IMR-90 (cell line): ENCODE data around the gene SRSF2. TPM values are rescaled to one million over a fixed set of nuclear protein-coding genes. Genes with fewer than 3 reads are reported as not detected.

Source experiments
- ATAC-seq: fragments of 200-7000 bp; cut with Tn5 transposase; 2 replicates; pipeline ENCODE4 v1.9.1; 2020; ENCODE audit warnings: low read depth, mild to moderate bottlenecking, moderate library complexity
- BruUV-seq: library from RNA; stranded (reverse); fragments of 400-500 nt; replicated peaks from 2 replicates; lab custom pipeline; 2021; lab: Mats Ljungman, UMichigan
- CTCF ChIA-PET: fragments of 300-600 bp; formaldehyde crosslinking; extraction: SDS; loops from one replicate; lab custom pipeline; 2021; ENCODE audit warnings: antibody characterized with exemption; lab: Yijun Ruan, JAX
- POLR2A ChIA-PET: fragments of 300-600 bp; sonication (Branson Sonifier 250); formaldehyde crosslinking; loops from one replicate; lab custom pipeline; 2022; ENCODE audit warnings: antibody characterized with exemption; ENCODE audit not compliant: unreplicated experiment; lab: Charles Lee
- DNase-seq: peaks from one replicate; pipeline ENCODE4 v3.0.0; 2013
- H2AFZ ChIP-seq: replicated peaks from 2 replicates; pipeline ENCODE3; 2013; ENCODE audit warnings: low read length, mild to moderate bottlenecking; ENCODE audit not compliant: poor library complexity
- H2AK5ac ChIP-seq: 2 replicates; pipeline ENCODE4 v1.6.1; 2013; ENCODE audit warnings: low read depth, low read length, inconsistent platforms
- H2AK9ac ChIP-seq: replicated peaks from 2 replicates; pipeline ENCODE3; 2013; ENCODE audit warnings: mild to moderate bottlenecking, low read depth, low read length, moderate library complexity; ENCODE audit not compliant: poor library complexity
- H2BK120ac ChIP-seq: 2 replicates; pipeline ENCODE4 v1.6.1; 2013; ENCODE audit warnings: low read depth, low read length, inconsistent platforms
- H2BK15ac ChIP-seq: 3 replicates; pipeline ENCODE4 v1.6.1; 2013; ENCODE audit warnings: low read depth, low read length, inconsistent platforms
- H2BK20ac ChIP-seq: 2 replicates; pipeline ENCODE4 v1.6.1; 2013; ENCODE audit warnings: low read depth, mild to moderate bottlenecking, inconsistent platforms, low read length, moderate library complexity
- H2BK5ac ChIP-seq: 2 replicates; pipeline ENCODE4 v1.6.1; 2013; ENCODE audit warnings: mild to moderate bottlenecking, low read depth, low read length, inconsistent platforms; ENCODE audit not compliant: poor library complexity, severe bottlenecking
- H3K14ac ChIP-seq: replicated peaks from 2 replicates; pipeline ENCODE4 v1.6.1; 2013; ENCODE audit warnings: low read depth, low read length, inconsistent platforms
- H3K18ac ChIP-seq: 2 replicates; pipeline ENCODE4 v1.6.1; 2013; ENCODE audit warnings: low read depth, low read length, control low read depth
- H3K23ac ChIP-seq: 2 replicates; pipeline ENCODE4 v1.6.1; 2013; ENCODE audit warnings: low read depth, low read length, inconsistent platforms
- H3K27ac ChIP-seq: 2 replicates; pipeline ENCODE4 v1.5.1; 2013; ENCODE audit warnings: mild to moderate bottlenecking, control low read depth, low read length; ENCODE audit not compliant: insufficient read depth
- H3K27me3 ChIP-seq: 2 replicates; pipeline ENCODE4 v1.6.1; 2013; ENCODE audit warnings: low read length; ENCODE audit not compliant: control insufficient read depth, insufficient read depth
- H3K36me3 ChIP-seq: 2 replicates; pipeline ENCODE4 v1.6.1; 2013; ENCODE audit warnings: low read length, mixed read lengths; ENCODE audit not compliant: control insufficient read depth, insufficient read depth
- H3K4ac ChIP-seq: 2 replicates; pipeline ENCODE4 v1.6.1; 2013; ENCODE audit warnings: low read depth, low read length, inconsistent platforms
- H3K4me1 ChIP-seq: 2 replicates; pipeline ENCODE4 v1.6.1; 2013; ENCODE audit warnings: low read length, mixed read lengths; ENCODE audit not compliant: control insufficient read depth, insufficient read depth
- H3K4me2 ChIP-seq: 2 replicates; pipeline ENCODE4 v1.6.1; 2013; ENCODE audit warnings: low read depth, mild to moderate bottlenecking, control low read depth, low read length, moderate library complexity
- H3K4me3 ChIP-seq: 2 replicates; pipeline ENCODE4 v1.5.1; 2013; ENCODE audit warnings: low read depth, mild to moderate bottlenecking, control low read depth, low read length, moderate library complexity; ENCODE audit not compliant: insufficient read depth
- H3K56ac ChIP-seq: 2 replicates; pipeline ENCODE4 v1.6.1; 2013; ENCODE audit warnings: low read length, inconsistent platforms; ENCODE audit not compliant: insufficient read depth; ENCODE audit errors: extremely low read depth
- H3K79me1 ChIP-seq, 2 experiments: 2 replicates each; pipeline ENCODE4 v1.6.1; 2013; ENCODE audit warnings: low read length in 2 of 2, inconsistent platforms in 1 of 2, low read depth in 1 of 2
- H3K9ac ChIP-seq: 2 replicates; pipeline ENCODE4 v1.6.1; 2013; ENCODE audit warnings: low read depth, low read length, control low read depth
- H3K9me1 ChIP-seq: 2 replicates; pipeline ENCODE4 v1.6.1; 2013; ENCODE audit warnings: low read length, inconsistent platforms; ENCODE audit not compliant: insufficient read depth
- H3K9me3 ChIP-seq: 2 replicates; pipeline ENCODE4 v1.6.1; 2013; ENCODE audit warnings: low read length; ENCODE audit not compliant: control insufficient read depth, insufficient read depth
- H4K20me1 ChIP-seq: 2 replicates; pipeline ENCODE4 v1.6.1; 2013; ENCODE audit warnings: low read length, inconsistent platforms; ENCODE audit not compliant: insufficient read depth
- H4K5ac ChIP-seq: 2 replicates; pipeline ENCODE4 v1.6.1; 2013; ENCODE audit warnings: mild to moderate bottlenecking, low read depth, low read length, control low read depth
- H4K8ac ChIP-seq, 2 experiments: 2 replicates each; pipeline ENCODE4 v1.6.1; 2013; ENCODE audit warnings: low read depth in 2 of 2, low read length in 2 of 2, control low read depth in 1 of 2, inconsistent platforms in 1 of 2
- H4K91ac ChIP-seq: 2 replicates; pipeline ENCODE4 v1.6.1; 2013; ENCODE audit warnings: low read depth, low read length, inconsistent platforms; ENCODE audit not compliant: insufficient read depth
- BHLHE40 ChIP-seq: fragments of 150-350 bp; IDR thresholded peaks from 2 replicates; pipeline ENCODE4 v1.6.1; 2016; ENCODE audit warnings: mild to moderate bottlenecking, low read depth, low read length
- CEBPB ChIP-seq: IDR thresholded peaks from 2 replicates; pipeline ENCODE4 v1.6.1; 2012; ENCODE audit warnings: low read depth, low read length, improper control_type of control experiment
- CHD1 ChIP-seq: IDR thresholded peaks from 2 replicates; pipeline ENCODE4 v1.6.1; 2012; ENCODE audit warnings: low read depth, low read length, improper control_type of control experiment
- CTCF ChIP-seq: conservative IDR thresholded peaks from 2 replicates; pipeline ENCODE4 v1.5.1; 2012; ENCODE audit warnings: mild to moderate bottlenecking, low read depth, low read length, improper control_type of control experiment
- MAFK ChIP-seq: IDR thresholded peaks from 2 replicates; pipeline ENCODE4 v1.6.1; 2012; ENCODE audit warnings: low read depth, low read length, improper control_type of control experiment
- MAZ ChIP-seq: IDR thresholded peaks from 2 replicates; pipeline ENCODE4 v1.6.1; 2012; ENCODE audit warnings: low read depth, mild to moderate bottlenecking, low read length, improper control_type of control experiment, moderate library complexity, borderline replicate concordance
- MXI1 ChIP-seq: IDR thresholded peaks from 2 replicates; pipeline ENCODE4 v1.6.1; 2012; ENCODE audit warnings: low read depth, mild to moderate bottlenecking, low read length, moderate library complexity, borderline replicate concordance
- POLR2A ChIP-seq: IDR thresholded peaks from 2 replicates; pipeline ENCODE4 v1.6.1; 2012; ENCODE audit warnings: mild to moderate bottlenecking, low read depth, low read length
- RAD21 ChIP-seq: IDR thresholded peaks from 2 replicates; pipeline ENCODE4 v1.6.1; 2012; ENCODE audit warnings: low read length, improper control_type of control experiment
- RCOR1 ChIP-seq: IDR thresholded peaks from 2 replicates; pipeline ENCODE4 v1.6.1; 2012; ENCODE audit warnings: mild to moderate bottlenecking, low read length, improper control_type of control experiment; ENCODE audit not compliant: insufficient replicate concordance
- RFX5 ChIP-seq: IDR thresholded peaks from 2 replicates; pipeline ENCODE4 v1.8.0; 2012; ENCODE audit warnings: low read depth, mild to moderate bottlenecking, low read length, moderate library complexity
- SMC3 ChIP-seq: fragments of 150-350 bp; IDR thresholded peaks from 2 replicates; pipeline ENCODE4 v1.6.1; 2016; ENCODE audit warnings: low read depth, mild to moderate bottlenecking, antibody characterized with exemption, low read length, moderate library complexity
- USF2 ChIP-seq: fragments of 150-350 bp; IDR thresholded peaks from 2 replicates; pipeline ENCODE4 v1.6.1; 2017; ENCODE audit warnings: mild to moderate bottlenecking, antibody characterized with exemption, low read length, low read depth
- WGBS, 2 experiments: methylation state at CpG; one replicate each; pipeline versions ENCODE4 v1.1.5 to v1.1.7; 2013; ENCODE audit warnings: missing lambda C conversion rate in 2 of 2; ENCODE audit not compliant: insufficient read length in 1 of 2; ENCODE audit errors: extremely low coverage in 2 of 2; 5-methylcytosine and 5-hydroxymethylcytosine counted together
- dilution Hi-C: fragments of 300-500 bp; cut with HindIII; formaldehyde crosslinking; loops from one replicate; pipeline ENCODE4 v1.14.3; 2018; ENCODE audit warnings: low sequenced_read_pairs; ENCODE audit not compliant: unreplicated experiment
- in situ Hi-C: fragments of 300-500 bp; cut with MboI; formaldehyde crosslinking; loops from 3 replicates; pipeline ENCODE4 v1.14.3; 2019; ENCODE audit warnings: low sequenced_read_pairs, inconsistent platforms, mixed read lengths
- intact Hi-C: fragments of 100-400 bp; cut with micrococcal nuclease; formaldehyde crosslinking; loops from 2 replicates; pipeline ENCODE4 v1.10.0; 2022
- polyA plus RNA-seq, 3 experiments: library from polyadenylated mRNA; depleted of rRNA; stranded (reverse); fragments of >200 nt; gene quantifications; 2 replicates each; pipeline ENCODE4 v1.2.3, GENCODE V29; 2012; ENCODE audit warnings: low replicate concordance in 1 of 3
- total RNA-seq: library from RNA; depleted of rRNA; stranded (reverse); fragments of >200 nt; gene quantifications from 2 replicates; pipeline ENCODE4 v1.2.3, GENCODE V29; 2012

SRSF2 gene
- total and polyA plus RNA-seq, 2 of the 4 experiments (the other 2 are of a cell fraction) = 98.0 to 296 TPM

- peaks cover 2% of the 10 kb centered on the region; the same call in 1 of the 2 replicates for H3K9me1 ChIP-seq
- BruUV-seq = no TSS peak
- H2AK9ac ChIP-seq = no peak overlapping the region
- 0 out of 4 replicates have a peak, but pooled peaks cover 0 to 3% of the 10 kb centered on the region in 2 experiments for H3K79me1 ChIP-seq
- no peak overlapping the region for H3K4ac ChIP-seq
- no peak overlapping the region for H3K18ac ChIP-seq
- H3K4me2 ChIP-seq = no peak overlapping the region
- H3K14ac ChIP-seq = no peak overlapping the region
- TF ChIP-seq MXI1 (no peak), BHLHE40 (no peak), CHD1 (no peak), MAZ (no peak), RCOR1 (no peak), MAFK (no peak), CTCF (no peak), POLR2A (no peak), RFX5 (no peak), CEBPB (no peak), SMC3 (no peak), RAD21 (no peak), USF2 (no peak)
- CTCF ChIA-PET = no interaction called here
- H3K4me1 ChIP-seq = no peaks in the 10 kb centered on the region
- no peak overlapping the region for H3K9ac ChIP-seq
- H3K36me3 ChIP-seq = peaks cover 17% of the 10 kb centered on the region
- H4K20me1 ChIP-seq = no peaks in the 10 kb centered on the region
- intact Hi-C loops (no loop called here), dilution Hi-C loops (no loop called here), in situ Hi-C loops (no loop called here)
- no peaks in the 10 kb centered on the region for H3K27me3 ChIP-seq
- ATAC-seq (no peak), DNase-seq (peak; percentile 31)
- no peak overlapping the region for H2AFZ ChIP-seq
- no peak overlapping the region for H4K8ac ChIP-seq
- H3K4me3 ChIP-seq = no peak overlapping the region
- 67% methylated on average over 1 of the region's 4 CpGs; no CpG with 5 or more reads in 1 of the 2 experiments for WGBS, 2 experiments
- H2AK5ac ChIP-seq = no peak overlapping the region
- H4K5ac ChIP-seq = no peak overlapping the region
- H3K27ac ChIP-seq = no peak overlapping the region
- H2BK15ac ChIP-seq = no peak overlapping the region
- no peak overlapping the region for H3K56ac ChIP-seq
- no peak overlapping the region for H2BK120ac ChIP-seq
- no peaks in the 10 kb centered on the region for H3K9me3 ChIP-seq
- no peak overlapping the region for H3K23ac ChIP-seq
- H2BK20ac ChIP-seq = no peak overlapping the region
- POLR2A ChIA-PET = no interaction called here
- H2BK5ac ChIP-seq = no peak overlapping the region
- no peak overlapping the region for H4K91ac ChIP-seq
These were observed 14.9 kb upstream of the SRSF2 start for GRCh38 chr17:76752006-76752405.
